Esophagus muscularis mucosa (tissue), 4 donors: ENCODE results near the gene TMEM100. TPM values are rescaled to one million over a fixed set of nuclear protein-coding genes. Genes with fewer than 3 reads are reported as not detected.

ENCODE experiments used
- DNase-seq: peaks from one replicate; pipeline ENCODE4 v3.0.0-alpha.2; 2017; ENCODE audit errors: extremely low spot score
- H3K27ac ChIP-seq, 4 donors: fragments of 200-600 bp; sonication (generic); replicated peaks in 1 of 4; 1 replicate in 3 of 4; 2 replicates in 1 of 4; pipeline ENCODE4 v1.5.1; 2016 to 2019; ENCODE audit warnings: mild to moderate bottlenecking in 1 of 4
- H3K27me3 ChIP-seq, 4 donors: fragments of 200-600 bp; sonication (generic); one replicate each; pipeline versions ENCODE4 v1.5.1 to v1.6.0; 2016 to 2019
- H3K36me3 ChIP-seq, 4 donors: fragments of 200-600 bp; sonication (generic); one replicate each; pipeline ENCODE4 v1.5.1; 2016 to 2019
- H3K4me1 ChIP-seq, 4 donors: fragments of 200-600 bp; sonication (generic); one replicate each; pipeline ENCODE4 v1.5.1; 2016 to 2019
- H3K4me3 ChIP-seq, 4 donors: fragments of 200-600 bp; sonication (generic); 1 replicate in 2 of 4; 2 replicates in 2 of 4; pipeline ENCODE4 v1.5.1; 2016 to 2019; ENCODE audit warnings: mild to moderate bottlenecking in 4 of 4, moderate library complexity in 1 of 4
- H3K9me3 ChIP-seq, 4 donors: fragments of 200-600 bp; sonication (generic); 1 replicate in 3 of 4; 2 replicates in 1 of 4; pipeline ENCODE4 v1.5.1; 2016 to 2019
- EP300 ChIP-seq: sonication (generic); formaldehyde crosslinking; IDR thresholded peaks from one replicate; pipeline ENCODE4 v1.6.1; 2017; ENCODE audit warnings: antibody characterized with exemption
- POLR2A ChIP-seq: fragments of 450-650 bp; IDR thresholded peaks from one replicate; pipeline ENCODE4 v1.6.1; 2017; ENCODE audit warnings: antibody characterized with exemption, moderate library complexity, mild to moderate bottlenecking, low read depth
- POLR2AphosphoS5 ChIP-seq, 2 donors: sonication (generic); formaldehyde crosslinking; IDR thresholded peaks; one replicate each; pipeline ENCODE4 v1.6.1; 2017; ENCODE audit warnings: antibody characterized with exemption in 2 of 2
- WGBS: methylation state at CpG from one replicate; pipeline ENCODE4 v1.1.5; 2018; 5-methylcytosine and 5-hydroxymethylcytosine counted together
- intact Hi-C: fragments of 100-400 bp; cut with DNase I; formaldehyde crosslinking; loops from one replicate; pipeline ENCODE4 v1.15.1; 2023
- total RNA-seq, 4 donors: library from RNA; depleted of rRNA; stranded (reverse); fragments of >200 nt; gene quantifications; one replicate each; pipeline versions ENCODE4 v1.1.0 to v1.2.1, GENCODE V29; 2016
- TF ChIP-seq, protein P1 (sequence below), 3 experiments: fragments of 200-600 bp in 2 of 3; fragments of 450-650 bp in 1 of 3; sonication (generic) in 2 of 3; IDR thresholded peaks; one replicate each; pipeline ENCODE4 v1.5.1; 2017 to 2019; ENCODE audit warnings: antibody characterized with exemption in 3 of 3, mild to moderate bottlenecking in 2 of 3, moderate library complexity in 1 of 3

The TMEM100 gene
- total RNA-seq, 4 donors from 2014 or later: 4.2 to 9.6 (median 9.5) TPM

- intact Hi-C loops: no loop called here
- no peak overlapping the region for H3K4me3 ChIP-seq
These were observed 6.8 kb upstream of the TMEM100 start for GRCh38 chr17:55729484-55729883.

DNA sequence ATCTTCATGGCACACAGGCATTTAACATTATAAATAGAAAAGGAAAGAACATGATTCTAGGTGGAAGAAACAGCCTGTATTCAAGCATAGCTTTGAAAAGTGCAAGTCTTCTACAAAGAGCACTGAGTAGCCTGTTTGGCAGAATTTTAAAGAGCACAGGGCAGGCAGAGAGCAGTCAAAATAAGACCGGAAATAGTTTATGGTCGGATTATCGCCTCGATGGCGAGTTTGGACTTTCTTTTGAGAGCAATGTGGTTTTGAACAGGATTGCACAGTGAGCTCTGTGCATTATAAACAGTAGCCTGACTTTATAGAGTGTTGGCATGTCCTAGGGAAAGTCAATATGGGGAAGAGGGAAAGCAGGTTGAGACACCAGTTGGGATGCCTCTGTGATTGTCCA lies 6.2 kb upstream of the TMEM100 start:
- H3K9me3 ChIP-seq: no peaks in the 10 kb centered on the region
- H3K4me1 ChIP-seq: peaks cover 26 to 86% (median 82%) of the 10 kb centered on the region in 4 donors
- no peaks in the 10 kb centered on the region for H3K27me3 ChIP-seq
- H3K36me3 ChIP-seq: no peaks in the 10 kb centered on the region
- no peak for DNase-seq
- WGBS: 79% methylated on average over 5 of the region's 5 CpGs
- TF ChIP-seq POLR2A (no peak), EP300 (no peak), POLR2AphosphoS5 (IDR thresholded peaks at IDR 0.05) (no peak)
- TF ChIP-seq, protein P1, sequence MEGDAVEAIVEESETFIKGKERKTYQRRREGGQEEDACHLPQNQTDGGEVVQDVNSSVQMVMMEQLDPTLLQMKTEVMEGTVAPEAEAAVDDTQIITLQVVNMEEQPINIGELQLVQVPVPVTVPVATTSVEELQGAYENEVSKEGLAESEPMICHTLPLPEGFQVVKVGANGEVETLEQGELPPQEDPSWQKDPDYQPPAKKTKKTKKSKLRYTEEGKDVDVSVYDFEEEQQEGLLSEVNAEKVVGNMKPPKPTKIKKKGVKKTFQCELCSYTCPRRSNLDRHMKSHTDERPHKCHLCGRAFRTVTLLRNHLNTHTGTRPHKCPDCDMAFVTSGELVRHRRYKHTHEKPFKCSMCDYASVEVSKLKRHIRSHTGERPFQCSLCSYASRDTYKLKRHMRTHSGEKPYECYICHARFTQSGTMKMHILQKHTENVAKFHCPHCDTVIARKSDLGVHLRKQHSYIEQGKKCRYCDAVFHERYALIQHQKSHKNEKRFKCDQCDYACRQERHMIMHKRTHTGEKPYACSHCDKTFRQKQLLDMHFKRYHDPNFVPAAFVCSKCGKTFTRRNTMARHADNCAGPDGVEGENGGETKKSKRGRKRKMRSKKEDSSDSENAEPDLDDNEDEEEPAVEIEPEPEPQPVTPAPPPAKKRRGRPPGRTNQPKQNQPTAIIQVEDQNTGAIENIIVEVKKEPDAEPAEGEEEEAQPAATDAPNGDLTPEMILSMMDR (IDR thresholded peaks at IDR 0.05): no peak
- intact Hi-C loops: no loop called here
- H3K4me3 ChIP-seq: no peak overlapping the region
- peak overlapping the region; percentile 15 to 66 (median 32) for H3K27ac ChIP-seq

More at GRCh38 chr17:55729484-55729883, 6.8 kb upstream of the TMEM100 start:
- Histone ChIP-seq H3K27me3 (no peaks in the 10 kb centered on the region), H3K9me3 (no peaks in the 10 kb centered on the region), H3K27ac (peak overlapping the region in 2 of 4 donors; percentile 79 to 80), H3K36me3 (no peaks in the 10 kb centered on the region), H3K4me1 (peaks cover 28 to 92% (median 86%) of the 10 kb centered on the region in 4 donors)
- WGBS: 61% methylated on average over 1 of the region's 1 CpG
- DNase-seq: no peak
- TF ChIP-seq POLR2A (no peak), POLR2AphosphoS5 (IDR thresholded peaks at IDR 0.05) (no peak), EP300 (no peak)
- TF ChIP-seq, protein P1 (IDR thresholded peaks at IDR 0.05): no peak

GRCh38 chr17:55728361-55728760 lies 5.7 kb upstream of the TMEM100 start:
- no peaks in the 10 kb centered on the region for H3K9me3 ChIP-seq
- no peaks in the 10 kb centered on the region for H3K36me3 ChIP-seq
- WGBS: 93% methylated on average over 3 of the region's 5 CpGs
- H3K4me1 ChIP-seq: peaks cover 24 to 84% (median 78%) of the 10 kb centered on the region in 4 donors
- H3K27ac ChIP-seq: peak overlapping the region; percentile 15 to 66 (median 32)
- no peaks in the 10 kb centered on the region for H3K27me3 ChIP-seq
- intact Hi-C loops: no loop called here
- TF ChIP-seq POLR2A (no peak), EP300 (no peak), POLR2AphosphoS5 (IDR thresholded peaks at IDR 0.05) (no peak)
- TF ChIP-seq, protein P1 (IDR thresholded peaks at IDR 0.05): no peak
- H3K4me3 ChIP-seq: no peak overlapping the region
- no peak for DNase-seq

GRCh38 chr17:55727920-55728319 lies 5.3 kb upstream of the TMEM100 start:
- 60% methylated on average over 1 of the region's 1 CpG for WGBS
- Histone ChIP-seq H3K27me3 (no peaks in the 10 kb centered on the region), H3K4me1 (peaks cover 27 to 84% (median 78%) of the 10 kb centered on the region in 4 donors), H3K4me3 (no peak overlapping the region), H3K36me3 (no peaks in the 10 kb centered on the region), H3K27ac (peak overlapping the region; percentile 21 to 66 (median 34)), H3K9me3 (no peaks in the 10 kb centered on the region)
- no peak for DNase-seq
- intact Hi-C loops: no loop called here
- TF ChIP-seq POLR2AphosphoS5 (IDR thresholded peaks at IDR 0.05): peak in 1 of 2 donors; percentile 30
- TF ChIP-seq, protein P1 (IDR thresholded peaks at IDR 0.05): no peak

- TF ChIP-seq POLR2A: no peak
- no peak for TF ChIP-seq POLR2AphosphoS5 (IDR thresholded peaks at IDR 0.05)
- TF ChIP-seq, protein P1 (IDR thresholded peaks at IDR 0.05): no peak
- TF ChIP-seq EP300: no peak
- intact Hi-C loops: no loop called here
These were observed 4.6 kb upstream of the TMEM100 start for GRCh38 chr17:55727275-55727674.

More at GRCh38 chr17:55727275-55727674, 4.6 kb upstream of the TMEM100 start:
- no peaks in the 10 kb centered on the region for H3K9me3 ChIP-seq
- 88% methylated on average over 6 of the region's 6 CpGs for WGBS
- H3K4me3 ChIP-seq: no peak overlapping the region
- H3K36me3 ChIP-seq: no peaks in the 10 kb centered on the region
- H3K4me1 ChIP-seq: peaks cover 25 to 84% (median 79%) of the 10 kb centered on the region in 4 donors
- DNase-seq: no peak
- H3K27me3 ChIP-seq: no peaks in the 10 kb centered on the region
- H3K27ac ChIP-seq: peak overlapping the region in 2 of 4 donors; percentile 42 to 66
